Measurements from ENCODE around the gene SRRM2. TPM values are rescaled to one million over a fixed set of nuclear protein-coding genes. Genes with fewer than 3 reads are reported as not detected.

The SRRM2 gene
- total RNA-seq, 2 experiments from 2014 or later = 483 to 526 TPM

DNA sequence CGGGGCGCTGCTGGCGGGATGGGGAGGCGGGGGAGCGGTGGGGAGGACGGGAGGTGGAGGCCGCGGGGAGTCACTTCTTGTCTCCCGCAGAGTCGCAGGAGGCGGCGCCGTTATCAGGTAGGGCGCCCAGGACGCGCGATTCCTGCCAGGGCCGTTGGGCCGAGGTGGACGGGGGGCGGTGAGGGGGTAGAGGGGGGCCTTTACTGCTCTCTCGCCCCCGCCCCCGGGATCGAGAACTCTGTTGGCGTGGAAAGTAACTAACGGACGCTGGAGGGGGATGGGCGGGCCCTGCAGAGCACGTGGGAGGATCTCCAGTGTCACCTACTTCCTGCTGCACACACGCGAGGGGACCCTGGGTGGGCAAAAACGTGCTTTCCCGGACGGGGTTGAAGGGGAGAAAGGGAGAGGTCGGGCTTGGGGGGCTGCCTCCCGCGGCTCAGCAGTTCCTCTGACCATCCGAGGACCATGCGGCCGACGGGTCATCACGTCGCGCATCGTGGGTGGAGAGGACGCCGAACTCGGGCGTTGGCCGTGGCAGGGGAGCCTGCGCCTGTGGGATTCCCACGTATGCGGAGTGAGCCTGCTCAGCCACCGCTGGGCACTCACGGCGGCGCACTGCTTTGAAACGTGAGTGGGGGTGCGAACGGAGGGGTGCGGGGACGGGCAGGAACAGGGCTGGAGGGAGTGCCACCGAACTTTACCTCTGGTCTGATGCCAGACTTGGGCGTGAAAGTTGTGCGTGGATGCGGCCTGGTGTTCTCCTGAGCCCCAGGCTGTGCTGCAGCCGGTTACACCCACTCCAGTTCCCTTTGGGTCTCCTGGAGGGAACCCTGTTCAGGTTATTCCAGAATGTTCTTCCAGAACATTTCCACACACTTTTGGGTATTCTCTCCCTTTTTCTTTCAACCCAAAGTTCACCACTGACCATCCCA is 65.2 kb downstream of the SRRM2 start:
- Mint-ChIP-seq H3K9me3 (no peaks in the 10 kb centered on the region), H3K27me3 (no peaks in the 10 kb centered on the region), H3K4me3 (peak overlapping the region; percentile 50), H3K4me1 (ENCODE audit: low read depth) (no peaks in the 10 kb centered on the region), H3K27ac (no peak overlapping the region), H3K36me3 (no peaks in the 10 kb centered on the region)
- POLR2A ChIA-PET = no interaction called here
- DNase-seq = no peak
- intact Hi-C loops (cut with micrococcal nuclease) = no loop called here
- CTCF ChIA-PET = interaction anchor here (1.7 kb wide), 1 partner anchor 109 kb away, joined by 3 read pairs; no protein-coding TSS in a partner anchor

DNA sequence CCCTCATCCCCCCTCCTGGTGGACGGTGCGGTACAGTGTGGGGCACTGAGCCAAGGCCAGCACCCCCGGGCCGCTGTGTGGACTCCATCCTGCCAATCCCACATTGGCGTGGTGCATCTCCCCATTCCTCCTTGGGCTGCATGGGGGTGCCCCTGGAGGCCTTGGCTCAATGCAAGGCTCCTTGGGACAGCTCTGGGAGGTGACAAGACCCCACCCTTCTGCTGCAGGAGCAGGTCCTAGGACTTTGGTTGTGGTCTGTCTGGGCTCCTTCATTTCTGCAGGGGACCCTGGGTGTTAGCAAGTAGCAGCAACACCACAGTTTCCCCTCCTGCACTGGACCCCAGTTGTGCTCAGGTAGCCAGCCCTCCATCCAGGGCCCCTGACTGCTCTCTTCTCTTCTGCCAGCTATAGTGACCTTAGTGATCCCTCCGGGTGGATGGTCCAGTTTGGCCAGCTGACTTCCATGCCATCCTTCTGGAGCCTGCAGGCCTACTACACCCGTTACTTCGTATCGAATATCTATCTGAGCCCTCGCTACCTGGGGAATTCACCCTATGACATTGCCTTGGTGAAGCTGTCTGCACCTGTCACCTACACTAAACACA is 65.9 kb downstream of the SRRM2 start:
- no peak overlapping the region for H3K4me3 Mint-ChIP-seq
- ChIA-PET POLR2A (no interaction called here), CTCF (no interaction called here)
- H3K4me1 Mint-ChIP-seq (ENCODE audit: low read depth) = no peaks in the 10 kb centered on the region
- intact Hi-C loops (cut with micrococcal nuclease) = no loop called here
- H3K36me3 Mint-ChIP-seq = no peaks in the 10 kb centered on the region
- H3K9me3 Mint-ChIP-seq = no peaks in the 10 kb centered on the region
- H3K27ac Mint-ChIP-seq = no peak overlapping the region
- no peak for DNase-seq
- no peaks in the 10 kb centered on the region for H3K27me3 Mint-ChIP-seq

- Mint-ChIP-seq H3K36me3 (no peaks in the 10 kb centered on the region), H3K27me3 (no peaks in the 10 kb centered on the region), H3K4me1 (ENCODE audit: low read depth) (no peaks in the 10 kb centered on the region), H3K27ac (no peak overlapping the region), H3K4me3 (no peak overlapping the region), H3K9me3 (no peaks in the 10 kb centered on the region)
- ChIA-PET POLR2A (no interaction called here), CTCF (no interaction called here)
- intact Hi-C loops (cut with micrococcal nuclease) = no loop called here
- DNase-seq = no peak
Observed at GRCh38 chr16:2819179-2819938, 66.9 kb downstream of the SRRM2 start.

- POLR2A ChIA-PET = no interaction called here
- H3K27me3 Mint-ChIP-seq = no peaks in the 10 kb centered on the region
- H3K36me3 Mint-ChIP-seq = no peaks in the 10 kb centered on the region
- H3K27ac Mint-ChIP-seq = no peak overlapping the region
- no peak for DNase-seq
- intact Hi-C loops (cut with micrococcal nuclease) = no loop called here
- CTCF ChIA-PET = no interaction called here
- no peaks in the 10 kb centered on the region for H3K4me1 Mint-ChIP-seq (ENCODE audit: low read depth)
- H3K9me3 Mint-ChIP-seq = no peaks in the 10 kb centered on the region
- no peak overlapping the region for H3K4me3 Mint-ChIP-seq
Observed at GRCh38 chr16:2819939-2820835, 67.7 kb downstream of the SRRM2 start.

Other genes starting within 250 kb of the SRRM2 start
- 100 to 1,000 TPM; 111 to 115 TPM for gene ATP6V0C, start 238.7 kb upstream of the SRRM2 start, total RNA-seq
- 10 to 100 TPM; 28.3 to 30.5 TPM for gene AMDHD2, start 232.3 kb upstream of the SRRM2 start, total RNA-seq
- gene CEMP1, start 221.2 kb upstream of the SRRM2 start, total RNA-seq = not detected
- gene PDPK1, start 214.6 kb upstream of the SRRM2 start, total RNA-seq = 10 to 100 TPM; 42.5 to 42.9 TPM
- 10 to 100 TPM; 61.8 to 62.7 TPM for gene KCTD5, start 70.1 kb upstream of the SRRM2 start, total RNA-seq
- 1 to 10 TPM; 1.6 to 2.4 TPM for gene PRSS27, start 32.4 kb upstream of the SRRM2 start, total RNA-seq
- 100 to 1,000 TPM; 165 to 175 TPM for gene ELOB, start 24.6 kb downstream of the SRRM2 start, total RNA-seq
- not detected for gene PRSS33, start 34.9 kb downstream of the SRRM2 start, total RNA-seq
- gene PRSS41, start 45.8 kb downstream of the SRRM2 start, total RNA-seq = not detected
- gene PRSS21, start 64.6 kb downstream of the SRRM2 start, total RNA-seq = 1 to 10 TPM; 4.7 to 6.2 TPM
- 1 to 10 TPM; 2.6 to 3.0 TPM for gene ZG16B, start 77.7 kb downstream of the SRRM2 start, total RNA-seq
- gene PRSS22, start 105.5 kb downstream of the SRRM2 start, total RNA-seq = under 1 TPM; 0.24 to 0.38 TPM
- 10 to 100 TPM; 19.1 to 19.4 TPM for gene FLYWCH2, start 130.6 kb downstream of the SRRM2 start, total RNA-seq
- 10 to 100 TPM; 49.2 to 52.2 TPM for gene FLYWCH1, start 159.3 kb downstream of the SRRM2 start, total RNA-seq
- gene KREMEN2, start 211.6 kb downstream of the SRRM2 start, total RNA-seq = not detected
- 10 to 100 TPM; 37.0 to 37.9 TPM for gene PAQR4, start 216.7 kb downstream of the SRRM2 start, total RNA-seq
- 100 to 1,000 TPM; 123 to 134 TPM for gene PKMYT1, start 227.8 kb downstream of the SRRM2 start, total RNA-seq

All from activated CD4-positive, alpha-beta memory T cell treated with anti-CD3 and anti-CD28 coated beads for 36 hours (primary cell).